GM12891 (cell line): ENCODE measurements around the gene NKG7.

ENCODE experiments used
- PAX5 ChIP-seq: IDR thresholded peaks from 2 replicates; pipeline ENCODE4 v1.6.1; 2011; ENCODE audit warnings: low read length, moderate library complexity, mild to moderate bottlenecking; ENCODE audit not compliant: insufficient read depth, severe bottlenecking
- POLR2A ChIP-seq: IDR thresholded peaks from 2 replicates; pipeline ENCODE4 v1.6.1; 2011; ENCODE audit warnings: low read depth, low read length, control low read depth
- POLR2AphosphoS5 ChIP-seq: IDR thresholded peaks from 2 replicates; pipeline ENCODE4 v1.6.1; 2011; ENCODE audit warnings: low read depth, low read length, control low read depth
- POU2F2 ChIP-seq: IDR thresholded peaks from 2 replicates; pipeline ENCODE4 v1.6.1; 2011; ENCODE audit warnings: low read depth, mild to moderate bottlenecking, control low read depth, low read length, moderate library complexity
- SPI1 ChIP-seq: IDR thresholded peaks from 2 replicates; pipeline ENCODE4 v1.6.1; 2011; ENCODE audit warnings: low read depth, low read length, control low read depth
- TAF1 ChIP-seq: IDR thresholded peaks from 2 replicates; pipeline ENCODE4 v1.6.1; 2011; ENCODE audit warnings: low read depth, low read length, control low read depth

- TF ChIP-seq POLR2AphosphoS5 (no peak), POLR2A (no peak), TAF1 (no peak), PAX5 (no peak), SPI1 (no peak), POU2F2 (no peak)
Measured at GRCh38 chr19:51370230-51370629, 2.2 kb downstream of the NKG7 start.
